Transverse colon (tissue), 4 donors: ENCODE data around the gene MLLT1.

Source experiments
- CTCF ChIP-seq, 5 experiments: fragments of 200-600 bp in 3 of 5; fragments of 450-650 bp in 2 of 5; sonication (generic) in 3 of 5; IDR thresholded peaks; 1 replicate in 2 of 5; 2 replicates in 3 of 5; pipeline ENCODE4 v1.5.1; 2016 to 2017; ENCODE audit warnings: antibody characterized with exemption in 5 of 5, inconsistent platforms in 3 of 5, mild to moderate bottlenecking in 2 of 5, moderate library complexity in 1 of 5
- EP300 ChIP-seq: sonication (generic); formaldehyde crosslinking; IDR thresholded peaks from one replicate; pipeline ENCODE4 v1.6.1; 2017; ENCODE audit warnings: antibody characterized with exemption, low read depth
- POLR2A ChIP-seq: fragments of 450-650 bp; IDR thresholded peaks from one replicate; pipeline ENCODE4 v1.6.1; 2016; ENCODE audit warnings: antibody characterized with exemption, mild to moderate bottlenecking, moderate library complexity
- POLR2AphosphoS5 ChIP-seq, 3 donors: sonication (generic); formaldehyde crosslinking; IDR thresholded peaks; one replicate each; pipeline ENCODE4 v1.6.1; 2016; ENCODE audit warnings: antibody characterized with exemption in 3 of 3

DNA sequence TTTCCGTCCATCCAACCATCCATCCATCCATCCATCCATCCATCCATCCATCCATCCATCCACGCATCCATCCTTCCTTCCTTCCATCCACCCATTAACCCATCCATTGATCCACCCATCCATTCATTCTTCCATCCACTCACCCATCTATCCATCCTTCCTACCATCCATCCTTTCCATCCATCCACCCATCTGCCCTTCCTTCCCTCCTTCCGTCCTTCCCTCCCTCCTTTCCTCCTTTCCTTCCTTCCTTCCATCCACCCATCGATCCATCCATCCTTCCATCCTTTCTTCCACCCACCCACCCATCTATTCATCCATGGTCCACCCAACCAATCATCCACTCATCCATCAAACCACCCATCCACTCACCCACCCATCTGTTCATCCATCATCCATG, 70.1 kb downstream of the MLLT1 start:
- TF ChIP-seq CTCF (IDR thresholded peaks at IDR 0.05) = no peak
- no peak for TF ChIP-seq POLR2A
- TF ChIP-seq POLR2AphosphoS5 (IDR thresholded peaks at IDR 0.05) = no peak
- TF ChIP-seq EP300 = no peak
